Endothelial cell (in vitro differentiated cells): Measurements from ENCODE around the gene COBL. TPM values are rescaled to one million over a fixed set of nuclear protein-coding genes. Genes with fewer than 3 reads are reported as not detected.

Experiments used
- DNase-seq: peaks from one replicate; pipeline ENCODE4 v3.0.0; 2021; ENCODE audit warnings: low spot score
- H3K27ac Mint-ChIP-seq: one replicate; pipeline ENCODE4 v1.8.0; 2021; ENCODE audit warnings: mixed read lengths, inconsistent platforms; ENCODE audit not compliant: unreplicated experiment
- H3K27me3 Mint-ChIP-seq: one replicate; pipeline ENCODE4 v1.8.0; 2021; ENCODE audit warnings: mild to moderate bottlenecking, moderate library complexity, mixed read lengths, inconsistent platforms; ENCODE audit not compliant: unreplicated experiment
- H3K36me3 Mint-ChIP-seq: one replicate; pipeline ENCODE4 v1.8.0; 2021; ENCODE audit warnings: mild to moderate bottlenecking, low read depth, mixed read lengths, inconsistent platforms; ENCODE audit not compliant: unreplicated experiment
- H3K4me1 Mint-ChIP-seq: one replicate; pipeline ENCODE4 v1.8.0; 2021; ENCODE audit warnings: mild to moderate bottlenecking, mixed read lengths, inconsistent platforms; ENCODE audit not compliant: unreplicated experiment
- H3K4me3 Mint-ChIP-seq: one replicate; pipeline ENCODE4 v1.8.0; 2021; ENCODE audit warnings: mild to moderate bottlenecking, mixed read lengths, inconsistent platforms; ENCODE audit not compliant: unreplicated experiment
- H3K9me3 Mint-ChIP-seq: one replicate; pipeline ENCODE4 v1.8.0; 2021; ENCODE audit warnings: mixed read lengths, inconsistent platforms; ENCODE audit not compliant: unreplicated experiment
- total RNA-seq: library from RNA; stranded (reverse); fragmentation: NEBNext Ultra II Directional; extraction: Animal tissue kit (Norgen Biotek cat#: 25700); gene quantifications from one replicate; pipeline ENCODE4 v1.2.1, GENCODE V29; 2021; ENCODE audit not compliant: unreplicated experiment
- TF ChIP-seq, protein P1 (sequence below): fragments of 200-600 bp; sonication (generic); IDR thresholded peaks from one replicate; pipeline ENCODE4 v1.5.0; 2021; ENCODE audit warnings: antibody characterized with exemption; ENCODE audit not compliant: unreplicated experiment

The COBL gene
- total RNA-seq, 1 donor from 2014 or later = 1.8 TPM

DNA sequence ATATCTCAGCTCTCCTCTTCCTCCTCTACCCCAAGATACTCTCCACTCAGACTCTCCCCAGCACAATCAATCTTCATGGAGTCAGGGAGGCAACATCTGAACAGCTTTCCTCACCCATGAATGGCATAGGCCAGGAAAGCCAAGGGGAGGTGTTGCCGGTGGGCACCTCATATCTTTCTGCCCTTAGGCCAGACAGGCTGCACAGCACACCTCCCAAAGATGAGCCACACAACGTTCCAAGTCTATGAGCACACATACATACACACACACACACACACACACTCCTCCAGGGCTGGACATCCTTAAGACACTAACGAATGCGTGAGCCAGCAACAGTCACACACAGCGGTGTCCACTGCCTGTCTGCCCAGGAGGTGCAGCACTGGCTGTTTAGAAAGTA, 17.7 kb downstream of the COBL start:
- H3K27ac Mint-ChIP-seq = no peak overlapping the region
- peaks cover 2% of the 10 kb centered on the region for H3K27me3 Mint-ChIP-seq
- no peaks in the 10 kb centered on the region for H3K36me3 Mint-ChIP-seq

DNA sequence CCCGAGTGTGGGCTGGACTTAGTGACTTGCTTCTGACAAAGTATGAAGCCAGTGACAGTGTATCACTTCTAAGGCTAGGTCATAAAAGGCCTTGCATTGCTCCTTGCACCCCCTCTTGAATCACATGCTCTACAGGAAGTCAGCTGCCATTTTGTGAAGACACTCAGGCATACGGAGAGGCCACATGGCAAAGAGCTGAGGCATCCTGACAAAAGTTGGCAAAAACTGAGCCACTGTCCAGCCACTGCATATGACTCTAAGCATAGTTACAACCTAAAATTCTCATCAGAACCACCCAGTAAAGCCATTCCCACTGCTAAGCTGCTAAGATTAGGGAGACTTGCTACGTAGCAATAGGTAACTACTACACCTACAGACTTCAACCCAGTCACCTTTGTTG, 18.6 kb downstream of the COBL start:
- TF ChIP-seq, protein P1, sequence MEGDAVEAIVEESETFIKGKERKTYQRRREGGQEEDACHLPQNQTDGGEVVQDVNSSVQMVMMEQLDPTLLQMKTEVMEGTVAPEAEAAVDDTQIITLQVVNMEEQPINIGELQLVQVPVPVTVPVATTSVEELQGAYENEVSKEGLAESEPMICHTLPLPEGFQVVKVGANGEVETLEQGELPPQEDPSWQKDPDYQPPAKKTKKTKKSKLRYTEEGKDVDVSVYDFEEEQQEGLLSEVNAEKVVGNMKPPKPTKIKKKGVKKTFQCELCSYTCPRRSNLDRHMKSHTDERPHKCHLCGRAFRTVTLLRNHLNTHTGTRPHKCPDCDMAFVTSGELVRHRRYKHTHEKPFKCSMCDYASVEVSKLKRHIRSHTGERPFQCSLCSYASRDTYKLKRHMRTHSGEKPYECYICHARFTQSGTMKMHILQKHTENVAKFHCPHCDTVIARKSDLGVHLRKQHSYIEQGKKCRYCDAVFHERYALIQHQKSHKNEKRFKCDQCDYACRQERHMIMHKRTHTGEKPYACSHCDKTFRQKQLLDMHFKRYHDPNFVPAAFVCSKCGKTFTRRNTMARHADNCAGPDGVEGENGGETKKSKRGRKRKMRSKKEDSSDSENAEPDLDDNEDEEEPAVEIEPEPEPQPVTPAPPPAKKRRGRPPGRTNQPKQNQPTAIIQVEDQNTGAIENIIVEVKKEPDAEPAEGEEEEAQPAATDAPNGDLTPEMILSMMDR = no peak
- no peaks in the 10 kb centered on the region for H3K9me3 Mint-ChIP-seq
- H3K4me1 Mint-ChIP-seq = no peaks in the 10 kb centered on the region
- no peak for DNase-seq
- peaks cover 2% of the 10 kb centered on the region for H3K27me3 Mint-ChIP-seq
- no peak overlapping the region for H3K4me3 Mint-ChIP-seq
- no peaks in the 10 kb centered on the region for H3K36me3 Mint-ChIP-seq
- H3K27ac Mint-ChIP-seq = no peak overlapping the region

More for the DNA sequence above, 17.7 kb downstream of the COBL start:
- no peak for DNase-seq
- H3K9me3 Mint-ChIP-seq = no peaks in the 10 kb centered on the region
- TF ChIP-seq, protein P1 = no peak
- H3K4me3 Mint-ChIP-seq = no peak overlapping the region
- H3K4me1 Mint-ChIP-seq = no peaks in the 10 kb centered on the region

DNA sequence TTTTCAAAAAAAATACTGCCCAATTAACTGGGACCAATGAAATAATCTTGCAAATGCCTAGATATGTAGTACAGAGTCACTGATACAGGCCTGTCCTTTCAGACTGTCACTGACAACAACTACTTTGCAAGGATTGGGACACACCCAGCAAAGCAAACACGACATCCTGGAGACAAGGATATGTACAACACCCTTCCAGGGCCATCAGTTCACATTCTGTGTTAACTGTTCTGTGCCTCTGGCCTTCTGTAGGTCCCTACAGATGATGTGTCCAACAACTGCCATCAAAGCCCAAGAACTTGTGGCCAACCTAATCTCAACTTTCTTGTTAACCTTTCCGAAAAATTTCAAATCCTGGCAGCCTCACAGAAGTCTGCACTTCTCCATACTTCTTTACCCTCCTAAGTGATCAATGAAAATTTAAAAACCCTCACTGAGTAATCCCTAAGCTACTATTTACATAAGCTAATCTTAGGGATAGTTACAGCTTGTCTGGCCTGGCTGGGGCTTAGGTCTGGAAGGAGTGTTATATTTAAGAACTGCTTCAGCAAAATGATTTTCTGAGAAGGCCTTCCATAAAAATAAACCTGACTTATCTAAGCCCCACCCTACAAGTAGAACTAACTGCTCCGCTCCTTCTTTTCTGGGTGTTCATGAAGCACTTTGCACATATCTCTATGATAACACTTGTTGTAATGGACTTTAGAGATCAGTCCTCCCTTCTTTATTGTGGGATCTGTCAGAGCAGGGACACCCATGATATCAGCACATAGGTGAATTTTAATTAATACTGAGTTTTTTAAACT, 21.0 kb downstream of the COBL start:
- H3K36me3 Mint-ChIP-seq = no peaks in the 10 kb centered on the region
- TF ChIP-seq, protein P1 = no peak
- H3K27me3 Mint-ChIP-seq = peaks cover 2% of the 10 kb centered on the region
- peaks cover 2% of the 10 kb centered on the region for H3K4me1 Mint-ChIP-seq
- H3K4me3 Mint-ChIP-seq = no peak overlapping the region
- H3K27ac Mint-ChIP-seq = no peak overlapping the region
- H3K9me3 Mint-ChIP-seq = no peaks in the 10 kb centered on the region
- no peak for DNase-seq

DNA sequence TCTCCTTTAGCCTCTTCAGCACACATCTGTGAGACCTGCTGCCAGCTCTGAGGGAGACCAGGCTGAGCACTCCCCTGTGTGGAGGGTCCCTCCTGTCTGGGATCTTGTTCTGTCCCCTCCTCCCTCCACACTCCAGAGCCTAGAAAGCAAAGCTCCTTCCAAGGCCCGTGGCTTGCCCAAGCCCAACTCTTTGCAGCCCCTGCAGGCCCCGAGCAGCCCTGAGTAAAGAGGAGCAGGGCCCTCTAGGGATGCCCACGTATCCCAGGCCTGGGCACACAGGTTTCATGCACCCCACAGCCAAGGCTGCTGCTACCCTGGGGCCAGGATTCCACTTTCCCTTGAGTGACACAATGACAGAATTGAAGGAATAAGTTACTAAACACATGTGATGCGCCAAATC, 24.0 kb downstream of the COBL start:
- Mint-ChIP-seq H3K27me3 (peaks cover 2% of the 10 kb centered on the region), H3K4me1 (peaks cover 18% of the 10 kb centered on the region), H3K9me3 (no peaks in the 10 kb centered on the region), H3K27ac (no peak overlapping the region), H3K4me3 (no peak overlapping the region), H3K36me3 (no peaks in the 10 kb centered on the region)
- TF ChIP-seq, protein P1 = no peak
- DNase-seq = no peak

DNA sequence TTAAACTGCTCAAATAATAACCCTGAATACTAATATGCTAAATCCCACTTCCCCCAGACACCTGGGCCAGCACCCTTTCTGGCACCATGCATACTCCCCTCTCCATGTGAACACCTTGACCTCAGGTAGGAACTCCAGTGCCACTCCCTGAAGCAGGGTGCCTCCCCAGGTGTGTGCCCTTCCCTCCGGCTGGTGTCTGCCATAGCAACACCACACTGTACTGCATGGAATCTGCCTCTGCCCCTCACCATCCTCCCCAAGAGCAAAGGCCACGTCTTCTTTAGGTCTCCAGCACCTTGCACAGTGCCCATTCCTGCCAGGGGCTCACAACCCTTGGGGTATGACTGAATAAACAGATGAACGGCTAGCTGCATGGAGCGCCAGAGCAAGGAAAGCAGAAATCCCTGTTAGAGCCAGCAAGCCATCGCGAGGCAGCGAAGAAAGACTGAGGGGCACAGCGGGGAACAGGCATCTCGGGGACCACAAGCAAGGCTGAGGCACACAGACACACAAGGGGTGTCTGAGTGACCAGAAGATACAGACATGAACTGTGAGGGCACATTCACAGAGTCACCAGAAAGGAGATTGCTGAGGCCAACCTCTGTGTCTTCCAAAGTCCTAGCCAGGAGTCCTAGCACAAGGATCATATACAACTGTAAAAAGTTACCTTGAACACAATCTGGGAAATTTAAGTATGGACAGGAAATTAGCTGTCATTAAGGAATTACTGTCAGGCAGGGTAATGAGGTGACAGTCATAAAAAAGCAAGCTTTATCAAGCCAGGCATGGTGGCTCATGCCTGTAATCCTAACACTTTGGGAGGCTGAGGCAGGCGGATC, 25.7 kb downstream of the COBL start:
- DNase-seq = no peak
- Mint-ChIP-seq H3K4me1 (peaks cover 18% of the 10 kb centered on the region), H3K27me3 (no peaks in the 10 kb centered on the region), H3K4me3 (no peak overlapping the region), H3K9me3 (no peaks in the 10 kb centered on the region), H3K36me3 (no peaks in the 10 kb centered on the region), H3K27ac (no peak overlapping the region)
- TF ChIP-seq, protein P1 = no peak
